HG03103 (cell line): ENCODE measurements around the gene SLC35F1.
A peak's percentile ranks its signal among the peaks of the same experiment; 100 is the strongest.

Experiments
- ATAC-seq: cut with Tn5 transposase; IDR thresholded peaks from one replicate; pipeline ENCODE4 v1.9.1; 2021; ENCODE audit warnings: low read depth; ENCODE audit not compliant: unreplicated experiment

Gene SLC35F1

DNA sequence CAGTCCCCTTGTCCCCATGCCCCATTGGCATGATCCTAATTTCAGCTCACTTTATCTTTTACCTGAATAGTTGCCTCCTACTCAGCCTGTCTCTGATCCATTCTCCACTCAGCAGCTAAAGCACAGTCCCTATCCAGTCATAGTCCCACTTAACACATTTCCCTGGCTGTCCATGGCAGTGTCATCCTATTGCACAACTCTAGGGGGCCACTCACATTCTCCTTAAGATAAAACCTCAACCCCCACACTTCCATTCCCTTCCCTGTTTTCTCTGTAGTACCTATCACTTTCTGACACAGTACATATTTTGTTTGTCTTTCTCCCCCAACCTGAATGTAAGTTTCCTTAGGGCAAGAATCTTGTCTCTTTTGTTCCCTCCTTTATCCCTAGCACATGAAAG, 420.2 kb downstream of the SLC35F1 start:
- no peak for ATAC-seq

DNA sequence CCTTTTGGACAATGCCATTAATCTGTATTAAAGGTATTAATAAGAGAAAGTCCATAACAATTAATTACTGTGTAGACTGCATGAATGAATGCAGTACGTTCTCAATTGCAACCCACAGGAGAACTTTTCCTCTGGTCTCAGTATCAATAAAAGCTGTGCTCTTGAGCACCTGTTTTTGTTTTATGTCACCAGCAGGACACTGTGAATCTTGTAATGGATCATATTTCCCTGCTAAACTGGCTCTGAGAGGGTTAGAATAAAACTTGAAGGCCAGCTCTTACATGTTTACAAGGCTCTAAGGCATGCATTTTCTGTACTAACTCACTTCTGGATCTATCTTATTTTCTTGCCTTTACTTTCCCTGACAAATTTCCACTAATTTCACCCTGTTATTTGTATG, 426.7 kb downstream of the SLC35F1 start:
- no peak for ATAC-seq

DNA sequence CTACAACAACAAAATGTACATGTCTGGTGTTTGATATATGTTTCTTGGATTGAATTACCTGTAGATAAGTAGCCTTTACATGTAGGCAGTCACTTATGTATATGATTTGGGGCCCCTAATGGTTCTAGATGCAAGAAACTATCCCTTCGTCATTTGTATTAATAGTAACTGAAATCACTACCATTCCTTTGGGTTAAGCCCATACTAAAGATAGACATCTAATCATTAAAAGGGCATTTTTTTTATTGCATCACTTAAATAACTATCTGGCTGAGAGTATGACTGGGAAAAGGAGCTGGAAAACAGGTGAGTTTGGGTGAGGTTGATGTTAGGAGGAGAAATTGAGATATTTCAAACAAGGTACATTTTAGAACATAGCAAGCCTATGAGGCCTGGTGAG, 427.6 kb downstream of the SLC35F1 start:
- no peak for ATAC-seq

DNA sequence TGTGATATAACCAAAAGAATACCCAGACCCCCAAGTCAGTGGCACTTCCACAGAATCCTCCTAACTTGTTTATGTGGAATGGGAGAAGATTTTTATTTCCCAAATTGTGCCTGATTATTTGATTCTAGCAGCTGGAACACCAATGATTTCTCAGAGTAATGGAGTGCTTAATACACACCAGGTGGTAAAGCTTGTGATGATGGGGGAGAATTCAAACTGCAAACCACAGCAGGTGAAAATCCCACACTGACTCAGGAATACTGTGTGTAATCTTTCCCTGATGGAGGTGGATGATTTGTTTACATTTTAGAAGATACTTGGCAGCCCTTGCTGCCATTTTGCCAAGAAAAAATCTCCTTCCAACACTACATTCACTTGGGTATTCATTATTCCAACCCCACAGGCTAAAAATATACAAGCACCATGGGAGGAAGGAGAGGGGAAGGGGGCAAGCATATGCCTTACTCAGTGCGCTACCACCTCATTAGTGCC, 428.3 kb downstream of the SLC35F1 start:
- ATAC-seq: no peak

DNA sequence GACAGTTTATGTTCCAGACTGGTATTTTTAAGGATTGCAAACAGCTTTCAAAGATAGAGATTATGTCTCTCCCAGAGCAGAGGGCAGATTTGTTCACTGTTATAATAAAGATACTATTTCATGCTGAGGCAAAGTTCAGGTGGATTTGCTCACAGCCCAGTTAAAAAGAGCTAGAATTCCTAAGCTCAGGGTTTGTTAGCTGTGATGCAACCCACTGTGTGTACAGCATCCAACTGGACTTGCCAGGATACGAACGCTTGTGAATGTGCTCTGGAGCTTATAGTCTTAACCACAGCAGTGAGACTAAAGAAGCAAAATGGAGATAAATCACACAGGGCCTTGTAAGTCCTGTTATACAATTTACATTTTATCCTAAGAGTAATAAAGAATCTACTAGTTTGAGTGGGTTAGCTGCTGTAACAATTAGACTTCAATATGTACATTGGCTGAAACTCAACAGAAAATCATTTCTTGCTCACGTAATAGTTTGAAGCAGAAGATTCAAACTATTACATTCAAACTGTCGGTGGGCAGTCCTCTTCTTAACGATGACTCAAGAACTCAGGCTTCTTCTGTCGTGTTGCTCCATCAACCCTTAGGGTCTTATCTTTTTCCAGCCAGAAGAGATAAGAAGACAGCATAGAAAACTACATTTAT, 437.1 kb downstream of the SLC35F1 start:
- ATAC-seq: no peak

DNA sequence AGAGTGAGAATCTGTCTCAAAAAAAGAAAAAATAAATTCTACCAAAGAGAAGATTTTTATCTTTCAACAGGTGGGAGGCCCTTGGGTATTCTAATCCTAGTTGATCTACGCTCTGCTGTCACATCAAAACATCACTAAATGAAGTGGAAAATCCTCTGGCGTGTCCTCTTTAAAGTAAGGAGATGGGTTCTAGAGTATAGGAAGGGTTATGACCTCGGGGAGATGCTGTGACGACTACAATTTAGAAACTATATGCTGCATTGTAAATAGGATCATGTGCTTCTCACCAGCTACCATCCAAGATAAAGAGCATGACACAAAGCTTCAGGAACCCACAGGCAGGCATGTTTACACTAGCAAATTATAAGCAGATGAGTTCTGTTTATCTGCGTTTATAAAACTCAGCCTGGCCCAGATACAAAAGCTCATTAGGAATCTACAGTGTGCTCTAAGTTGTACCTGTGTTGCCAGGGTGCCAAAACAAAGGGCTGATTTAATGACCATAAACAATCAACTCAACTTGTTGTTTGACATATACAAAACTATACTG, 443.9 kb downstream of the SLC35F1 start:
- ATAC-seq: no peak

DNA sequence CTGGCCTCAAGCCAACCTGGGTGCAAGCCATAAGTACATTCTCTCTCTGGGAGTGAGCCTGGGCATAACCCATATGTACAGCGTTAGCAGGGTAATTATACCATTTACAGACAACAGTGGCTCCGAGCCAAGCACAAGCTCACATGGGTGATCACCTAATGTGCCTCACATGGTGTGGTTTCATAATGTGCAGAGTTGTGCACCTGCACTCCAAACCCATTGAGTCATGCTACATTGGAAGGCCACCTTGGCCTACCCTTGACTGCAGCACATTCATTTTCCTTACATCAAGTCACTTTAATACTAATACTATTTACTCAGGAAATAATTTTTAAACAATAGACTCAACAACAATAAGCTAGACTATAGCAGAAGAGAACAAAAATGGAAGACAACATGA, 446.5 kb downstream of the SLC35F1 start:
- no peak for ATAC-seq

DNA sequence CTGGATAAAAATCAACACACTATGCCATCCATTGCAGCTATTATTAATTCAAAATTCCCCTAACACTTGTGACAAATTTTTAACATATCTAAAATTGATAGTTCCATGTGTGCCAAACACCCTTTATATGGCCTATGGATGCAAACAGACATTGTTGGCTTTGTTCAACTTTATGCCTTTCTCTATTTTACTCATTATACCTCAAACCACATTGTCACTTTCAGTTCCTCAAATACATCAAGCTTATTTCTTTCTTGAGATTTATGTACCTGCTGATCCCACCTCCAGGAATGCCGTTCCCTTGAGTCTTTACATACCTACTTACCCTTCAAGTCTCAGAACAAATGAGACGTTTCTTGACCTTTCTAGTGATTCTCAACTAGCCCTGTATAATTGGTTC, 447.6 kb downstream of the SLC35F1 start:
- peak; percentile 99 for ATAC-seq

DNA sequence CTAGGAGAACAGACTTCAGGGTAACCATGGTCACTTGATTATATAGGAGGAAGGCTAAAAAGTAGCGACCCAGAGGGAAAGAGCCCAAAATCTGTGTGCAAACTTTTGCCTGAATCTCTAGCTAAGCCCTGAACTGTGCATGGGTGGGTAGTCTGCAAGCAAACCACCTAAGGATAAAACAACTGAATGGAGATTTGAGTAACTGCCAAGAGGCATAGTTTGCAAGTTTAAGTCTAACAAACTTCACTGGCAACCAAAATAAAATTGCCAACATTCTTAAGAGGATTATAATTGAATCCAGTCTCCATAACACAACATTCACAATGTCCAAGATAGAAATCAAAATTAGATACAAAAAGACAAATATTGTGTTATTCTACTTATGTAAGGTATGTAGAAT, 449.0 kb downstream of the SLC35F1 start:
- ATAC-seq: no peak

DNA sequence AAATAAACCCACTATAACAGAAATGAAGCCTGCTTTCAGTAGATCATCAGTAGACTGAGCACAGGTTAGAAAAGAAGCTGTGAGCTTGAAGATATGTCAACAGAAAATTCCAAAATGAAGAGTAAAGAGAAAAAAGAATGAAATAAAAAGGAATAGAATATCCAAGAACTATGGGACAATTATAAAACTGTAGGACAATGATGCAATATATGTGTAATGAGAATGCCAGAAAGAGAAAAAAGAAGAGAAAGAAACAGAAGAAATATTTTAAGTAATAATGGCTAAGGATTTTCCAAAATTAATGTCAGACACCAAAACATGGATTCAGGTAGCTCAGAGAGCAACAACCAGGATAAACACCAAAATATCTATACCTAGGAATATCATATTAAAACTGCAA, 449.6 kb downstream of the SLC35F1 start:
- ATAC-seq: no peak
